Measurements from ENCODE around the gene KBTBD8. TPM values are rescaled to one million over a fixed set of nuclear protein-coding genes. Genes with fewer than 3 reads are reported as not detected.

KBTBD8 gene
- total and polyA plus RNA-seq, 2 of the 13 experiments (the other 11 are each of a cell fraction or from before 2014, with no cell fraction given) = 1.1 to 7.6 TPM

GRCh38 chr3:67048067-67048714, 50.1 kb downstream of the KBTBD8 start:
- Histone ChIP-seq H3K36me3 (replicated peaks in 1 of 2; ENCODE audit: control insufficient read depth in 1 of 2, insufficient read depth in 2 of 2, low read length in 2 of 2) (no peaks in the 10 kb centered on the region), H2AFZ (ENCODE audit: low read length) (no peak overlapping the region), H3K79me2 (ENCODE audit: insufficient read depth, low read length) (no peaks in the 10 kb centered on the region), H4K20me1 (ENCODE audit: insufficient read depth, low read length) (no peaks in the 10 kb centered on the region), H3K4me2 (ENCODE audit: low read depth, low read length) (no peak overlapping the region), H3K27ac (ENCODE audit: extremely low read length, insufficient read depth, low read length) (no peak overlapping the region), H3K4me1 (ENCODE audit: insufficient read depth, low read length) (no peaks in the 10 kb centered on the region), H3K9me3 (ENCODE audit: low read length) (no peaks in the 10 kb centered on the region), H3K9ac (ENCODE audit: insufficient read depth, low read depth, low read length) (no peak overlapping the region), H3K4me3 (replicated peaks in 1 of 3; ENCODE audit: insufficient read depth in 1 of 3, low read depth in 2 of 3, low read length in 3 of 3) (no peak overlapping the region), H3K27me3 (ENCODE audit: control insufficient read depth in 1 of 2, insufficient read depth in 2 of 2, low read length in 2 of 2) (peaks cover 0 to 4% of the 10 kb centered on the region in 2 experiments; a peak in 1 of 5 replicates)
- no peak for DNase-seq (ENCODE audit: low spot score)
- CTCF ChIA-PET (ENCODE audit: low intra/inter-chr PET ratio, low total read pairs) = no interaction called here
- FAIRE-seq = no peak
- TF ChIP-seq THAP11 (CRISPR knock-in tag; IDR thresholded peaks at IDR 0.05) (no peak), EHMT2 (IDR thresholded peaks at IDR 0.05; ENCODE audit: borderline replicate concordance, low read depth, low read length) (no peak), ZFP91 (CRISPR knock-in tag; IDR thresholded peaks at IDR 0.05; ENCODE audit: borderline replicate concordance) (no peak), ZNF557 (CRISPR knock-in tag; IDR thresholded peaks at IDR 0.05) (no peak), SSRP1 (CRISPR knock-in tag; IDR thresholded peaks at IDR 0.05) (no peak), TBX2 (CRISPR knock-in tag; IDR thresholded peaks at IDR 0.05; ENCODE audit: borderline replicate concordance) (no peak), TFDP2 (CRISPR knock-in tag; IDR thresholded peaks at IDR 0.05) (no peak), MYPOP (CRISPR knock-in tag; IDR thresholded peaks at IDR 0.05) (no peak), AFF4 (CRISPR knock-in tag; IDR thresholded peaks at IDR 0.05) (no peak), KDM2A (CRISPR knock-in tag; IDR thresholded peaks at IDR 0.05; ENCODE audit: borderline replicate concordance, low read depth) (no peak)
- BruUV-seq (replicated peaks) = no TSS peak
- POLR2A ChIA-PET = no interaction called here
- 3% methylated on average over 2 of the region's 2 CpGs for WGBS (ENCODE audit: low lambda C conversion rate)
- ATAC-seq = no peak
- in situ Hi-C loops (cut with HindIII; ENCODE audit: extremely low pct_ligation_motif_present, low pct_unique_long_range_greater_than_20kb) = no loop called here
- intact Hi-C loops (cut with micrococcal nuclease; ENCODE audit: unreplicated experiment) = no loop called here

All from HepG2 (cell line).